Right lobe of liver (tissue), 4 donors: ENCODE data around the gene BIN2.

Source experiments
- CTCF ChIP-seq, 4 donors: fragments of 200-600 bp in 3 of 4; fragments of 450-650 bp in 1 of 4; IDR thresholded peaks; one replicate each; pipeline versions ENCODE4 v1.5.1 to v1.8.0; 2016 to 2022; ENCODE audit warnings: antibody characterized with exemption in 4 of 4, mild to moderate bottlenecking in 2 of 4
- POLR2A ChIP-seq: fragments of 450-650 bp; IDR thresholded peaks from one replicate; pipeline ENCODE4 v1.6.1; 2017; ENCODE audit warnings: antibody characterized with exemption, mild to moderate bottlenecking
- donor health status: DM: no; HTN: no; CAD: no.
- donor health status: DM: no; HTN: no; CAD: no.
- donor health status: DM: no; HTN: yes; CAD: no.

GRCh38 chr12:51349026-51349425, 25.1 kb upstream of the BIN2 start:
- TF ChIP-seq POLR2A (no peak), CTCF (IDR thresholded peaks at IDR 0.05) (no peak)
